ENCODE data around the gene ZGRF1.
"Not testable (repeated sequence)": the region's sequence is repeated elsewhere in the genome, so short reads cannot be mapped to it uniquely, and the experiment has no call there.

The ZGRF1 gene, protein sequence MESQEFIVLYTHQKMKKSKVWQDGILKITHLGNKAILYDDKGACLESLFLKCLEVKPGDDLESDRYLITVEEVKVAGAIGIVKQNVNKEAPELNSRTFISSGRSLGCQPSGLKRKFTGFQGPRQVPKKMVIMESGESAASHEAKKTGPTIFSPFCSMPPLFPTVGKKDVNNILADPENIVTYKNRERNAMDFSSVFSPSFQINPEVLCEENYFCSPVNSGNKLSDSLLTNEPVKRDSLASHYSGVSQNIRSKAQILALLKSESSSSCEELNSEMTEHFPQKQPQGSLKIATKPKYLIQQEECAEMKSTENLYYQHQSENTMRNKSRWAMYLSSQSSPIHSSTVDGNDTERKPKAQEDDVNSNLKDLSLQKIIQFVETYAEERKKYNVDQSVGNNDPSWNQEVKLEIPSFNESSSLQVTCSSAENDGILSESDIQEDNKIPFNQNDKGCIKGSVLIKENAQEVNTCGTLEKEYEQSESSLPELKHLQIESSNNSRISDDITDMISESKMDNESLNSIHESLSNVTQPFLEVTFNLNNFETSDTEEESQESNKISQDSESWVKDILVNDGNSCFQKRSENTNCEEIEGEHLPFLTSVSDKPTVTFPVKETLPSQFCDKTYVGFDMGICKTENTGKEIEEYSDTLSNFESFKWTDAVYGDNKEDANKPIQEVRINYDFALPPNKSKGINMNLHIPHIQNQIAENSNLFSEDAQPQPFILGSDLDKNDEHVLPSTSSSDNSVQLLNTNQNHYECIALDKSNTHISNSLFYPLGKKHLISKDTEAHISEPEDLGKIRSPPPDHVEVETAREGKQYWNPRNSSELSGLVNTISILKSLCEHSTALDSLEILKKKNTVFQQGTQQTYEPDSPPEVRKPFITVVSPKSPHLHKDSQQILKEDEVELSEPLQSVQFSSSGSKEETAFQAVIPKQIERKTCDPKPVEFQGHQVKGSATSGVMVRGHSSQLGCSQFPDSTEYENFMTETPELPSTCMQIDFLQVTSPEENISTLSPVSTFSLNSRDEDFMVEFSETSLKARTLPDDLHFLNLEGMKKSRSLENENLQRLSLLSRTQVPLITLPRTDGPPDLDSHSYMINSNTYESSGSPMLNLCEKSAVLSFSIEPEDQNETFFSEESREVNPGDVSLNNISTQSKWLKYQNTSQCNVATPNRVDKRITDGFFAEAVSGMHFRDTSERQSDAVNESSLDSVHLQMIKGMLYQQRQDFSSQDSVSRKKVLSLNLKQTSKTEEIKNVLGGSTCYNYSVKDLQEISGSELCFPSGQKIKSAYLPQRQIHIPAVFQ (N-terminal part only)

DNA sequence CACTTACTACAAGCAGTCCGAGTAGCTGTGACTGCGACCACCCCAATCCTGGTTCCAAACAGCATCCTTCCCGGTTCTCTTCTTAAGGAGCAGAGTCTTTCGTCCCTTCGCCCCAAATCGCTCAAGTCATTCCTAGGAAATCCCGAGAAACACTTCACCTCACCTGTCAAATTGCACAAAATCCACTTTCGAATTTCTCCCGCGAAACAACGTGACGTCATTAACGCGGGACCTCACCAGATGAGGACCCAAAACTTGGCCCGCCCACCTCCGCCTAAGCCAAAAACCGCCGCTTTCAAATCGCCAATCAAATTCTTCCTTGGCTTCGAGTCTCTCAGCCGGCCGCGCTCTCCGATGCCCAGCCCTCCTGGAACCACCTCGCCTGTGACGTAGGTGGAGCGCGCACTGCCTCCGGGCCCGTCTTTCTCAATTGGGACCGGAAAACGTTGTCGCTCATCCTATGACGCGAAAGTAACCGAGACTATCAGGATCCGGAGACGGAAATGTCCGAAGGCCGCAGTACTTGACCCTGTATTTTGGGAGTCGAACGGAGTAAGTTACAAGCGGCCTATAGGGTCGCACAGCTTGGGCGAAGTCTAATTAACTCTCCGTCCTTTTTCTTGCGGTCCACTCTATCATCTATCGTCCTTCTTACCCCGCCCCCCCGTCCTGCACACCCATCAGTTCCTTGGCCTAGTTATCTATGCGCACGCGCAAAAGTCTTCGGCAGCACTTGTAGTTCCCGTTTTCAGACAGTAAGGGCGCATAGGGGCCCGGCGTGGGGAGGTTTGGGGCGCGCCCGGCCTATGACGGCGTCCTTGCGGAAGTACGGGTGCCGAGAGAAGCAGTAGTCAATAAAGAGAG, at the start of gene ZGRF1, which contains the start of gene LARP7:
Gene ZGRF1 (minus strand): TSS at position 222 of the 864 bp plus-strand sequence. CDS start 3,733 bp downstream, outside the sequence.
Gene LARP7 (plus strand): TSS at position 456 of the 864 bp plus-strand sequence. CDS start 7,527 bp downstream, outside the sequence.
- in situ Hi-C loops (cut with HindIII; ENCODE audit: low sequenced_read_pairs) = no loop called here

DNA sequence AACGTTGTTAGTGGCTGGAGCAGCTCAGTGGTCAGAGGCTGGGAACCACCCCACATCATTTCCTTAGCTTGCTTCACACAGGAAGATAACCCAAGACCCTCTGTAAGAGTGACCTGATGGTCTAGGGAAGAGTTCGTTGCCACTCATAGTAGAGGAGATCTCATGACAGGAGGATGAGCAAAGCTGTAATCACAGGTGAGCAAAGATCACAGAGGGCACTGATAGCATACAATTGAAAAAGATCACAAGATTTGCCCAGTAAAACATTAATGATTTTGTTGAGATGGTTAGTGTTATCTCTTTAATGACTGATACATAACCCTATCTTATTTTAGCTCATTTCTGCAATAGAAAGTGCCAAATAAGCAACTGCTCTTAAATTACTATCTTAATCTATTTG, 44.3 kb upstream of the ZGRF1 start:
- in situ Hi-C loops (cut with HindIII; ENCODE audit: low sequenced_read_pairs) = no loop called here

DNA sequence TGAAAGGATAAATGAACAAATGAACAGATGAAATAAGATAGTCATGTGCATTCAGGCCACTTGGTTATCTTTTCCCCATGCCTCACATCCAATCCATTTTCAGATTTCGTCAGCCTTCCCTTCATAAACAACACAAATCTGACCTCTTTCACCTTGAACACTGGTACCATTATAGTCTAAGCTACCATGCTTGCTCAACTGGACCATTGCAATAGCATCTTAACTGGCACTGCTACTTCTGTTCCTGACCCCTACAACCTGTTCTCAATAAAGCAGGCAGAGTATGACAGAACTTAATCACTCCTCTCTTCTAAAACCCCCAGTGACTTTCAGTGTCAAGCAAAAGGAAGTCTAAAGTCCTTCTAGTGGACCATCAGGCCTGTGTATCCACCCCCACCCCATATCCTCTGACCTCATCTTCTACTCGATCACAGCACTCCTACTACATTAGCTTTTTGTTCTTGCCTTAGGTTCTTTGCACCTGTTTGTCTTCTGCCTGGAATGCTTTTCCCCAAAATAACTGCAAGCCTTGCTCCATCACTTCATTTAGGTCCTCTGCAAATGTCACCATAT, 40.9 kb upstream of the ZGRF1 start:
- in situ Hi-C loops (cut with HindIII; ENCODE audit: low sequenced_read_pairs) = no loop called here

DNA sequence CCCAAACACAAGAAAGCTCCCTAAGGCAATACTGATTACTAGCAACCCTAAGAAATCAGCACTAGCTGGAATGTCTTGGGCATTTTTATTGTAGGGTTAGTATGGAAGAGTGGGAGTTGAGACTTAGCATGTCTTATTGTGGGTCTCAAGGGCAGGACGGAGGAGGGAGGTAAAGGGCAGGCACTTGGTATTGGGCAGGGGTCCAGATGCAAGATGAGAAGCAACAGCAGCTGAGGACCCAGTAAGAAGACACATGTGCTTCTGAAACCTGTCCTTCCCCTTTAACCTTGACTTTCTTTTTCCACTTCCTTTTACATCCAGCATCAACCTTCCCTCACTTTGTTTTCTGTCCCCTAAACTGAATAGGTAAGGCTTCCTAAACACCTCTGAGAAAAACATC, 37.7 kb upstream of the ZGRF1 start:
- in situ Hi-C loops (cut with HindIII; ENCODE audit: low sequenced_read_pairs) = no loop called here

DNA sequence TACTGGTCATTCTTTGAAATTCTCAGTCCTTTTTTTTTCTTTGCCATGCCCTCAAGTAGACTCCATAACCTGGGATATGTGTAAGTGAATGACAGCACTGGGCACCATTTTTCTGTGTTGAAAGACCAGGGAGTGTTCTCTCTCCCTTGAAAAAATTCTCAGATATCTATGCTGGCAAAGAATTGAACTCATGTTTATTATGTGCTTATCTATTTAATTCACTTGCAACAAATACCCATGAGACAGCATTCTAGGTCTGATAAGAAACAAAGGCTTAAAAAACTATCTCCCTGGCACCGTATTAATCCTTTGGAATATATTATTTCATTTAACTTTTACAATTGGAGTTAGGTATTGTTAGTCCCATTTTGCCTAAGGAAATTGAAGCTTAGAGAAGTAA, 37.0 kb upstream of the ZGRF1 start:
- in situ Hi-C loops (cut with HindIII; ENCODE audit: low sequenced_read_pairs) = no loop called here

DNA sequence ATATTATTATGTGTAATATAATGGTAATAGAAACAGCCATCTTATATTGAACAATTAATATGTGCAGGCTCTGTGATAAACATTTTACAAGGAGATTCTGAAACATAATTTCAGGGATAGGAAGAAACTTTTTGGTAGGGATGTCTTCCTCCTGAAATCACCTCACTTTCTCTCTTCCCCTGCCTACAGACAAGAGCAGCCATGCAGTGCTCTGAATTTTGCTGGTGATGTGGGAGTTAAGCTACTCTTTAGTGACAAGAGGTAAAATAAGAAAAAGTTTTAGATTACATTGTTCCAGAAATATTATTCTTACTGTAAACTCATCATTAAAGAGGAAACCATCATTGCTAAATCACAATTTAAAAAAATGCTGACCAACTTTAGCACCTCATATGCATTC, 36.4 kb upstream of the ZGRF1 start:
- in situ Hi-C loops (cut with HindIII; ENCODE audit: low sequenced_read_pairs) = no loop called here

DNA sequence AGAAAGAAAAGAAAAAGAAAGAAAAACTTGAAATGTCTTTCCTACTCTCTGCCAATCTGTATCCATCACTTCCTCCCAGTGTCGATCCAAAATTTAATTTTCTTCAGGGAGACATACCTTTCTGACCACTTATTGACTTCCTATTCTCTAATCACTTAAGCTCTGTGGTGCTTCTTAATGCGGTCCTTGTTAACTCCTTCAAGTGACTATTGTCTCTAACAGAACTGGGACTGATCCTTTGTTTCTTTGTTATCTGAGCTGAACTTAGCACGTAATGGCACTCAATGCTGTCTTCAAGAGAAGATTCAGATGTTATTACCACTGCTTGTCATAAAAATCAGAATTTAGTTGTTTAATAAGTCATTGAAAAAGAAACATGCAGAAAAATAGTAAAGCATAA, 31.4 kb upstream of the ZGRF1 start:
- in situ Hi-C loops (cut with HindIII; ENCODE audit: low sequenced_read_pairs) = no loop called here

DNA sequence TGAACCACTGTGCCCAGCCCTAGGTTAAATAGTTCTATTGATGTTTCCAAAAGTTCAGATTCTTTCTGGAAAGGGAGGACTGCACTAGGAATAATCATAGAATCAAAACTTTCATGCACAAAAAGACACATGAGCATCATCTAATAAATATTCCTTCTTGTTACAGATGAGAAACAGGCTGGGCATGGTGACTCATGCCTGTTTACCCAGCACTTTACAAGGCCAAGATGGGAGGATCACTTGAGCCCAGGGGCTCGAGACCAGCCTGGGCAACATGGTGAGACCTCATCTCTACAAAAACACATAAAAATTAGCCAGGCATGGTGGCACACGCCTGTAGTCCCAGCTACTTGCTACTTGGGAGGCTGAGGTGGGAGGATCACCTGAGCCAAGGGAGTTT, 27.9 kb upstream of the ZGRF1 start:
- in situ Hi-C loops (cut with HindIII; ENCODE audit: low sequenced_read_pairs) = no loop called here

DNA sequence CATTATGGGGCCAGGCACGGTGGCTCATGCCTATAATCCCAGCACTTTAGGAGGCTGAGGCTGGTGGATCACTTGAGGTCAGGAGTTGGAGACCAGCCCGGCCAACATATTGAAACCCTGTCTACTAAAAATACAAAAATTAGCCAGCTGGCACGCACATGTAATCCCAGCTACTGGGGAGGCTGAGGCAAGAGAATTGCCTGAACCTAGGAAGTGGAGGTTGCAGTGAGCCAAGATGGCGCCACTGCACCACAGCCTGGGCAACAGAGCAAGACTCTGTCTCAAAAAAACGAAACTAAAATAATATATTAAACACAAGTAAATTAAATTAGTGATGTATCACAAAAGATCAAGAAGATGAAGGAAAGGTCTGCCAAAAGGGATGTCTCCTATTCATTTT, 19.4 kb upstream of the ZGRF1 start:
- in situ Hi-C loops (cut with HindIII; ENCODE audit: low sequenced_read_pairs) = not testable (repeated sequence)

DNA sequence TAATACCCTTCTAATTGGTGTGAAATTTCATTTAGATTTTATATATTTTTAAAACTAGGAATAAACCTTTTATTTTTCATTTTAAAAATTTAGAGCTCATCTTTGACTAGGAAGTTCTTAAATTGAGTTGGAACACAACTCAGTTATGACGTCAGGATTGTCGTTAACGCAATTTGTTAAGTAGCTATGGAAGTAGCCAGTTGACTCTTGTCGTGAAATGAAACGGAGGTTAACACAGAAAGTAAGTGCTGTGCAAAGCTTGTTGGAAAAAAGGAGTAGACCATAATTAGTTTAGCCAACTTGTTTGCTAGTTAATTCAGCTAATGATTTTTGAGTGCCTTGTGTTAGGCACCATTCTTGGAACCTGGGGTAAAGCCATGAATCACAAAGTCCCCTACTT, 18.6 kb upstream of the ZGRF1 start:
- in situ Hi-C loops (cut with HindIII; ENCODE audit: low sequenced_read_pairs) = no loop called here

DNA sequence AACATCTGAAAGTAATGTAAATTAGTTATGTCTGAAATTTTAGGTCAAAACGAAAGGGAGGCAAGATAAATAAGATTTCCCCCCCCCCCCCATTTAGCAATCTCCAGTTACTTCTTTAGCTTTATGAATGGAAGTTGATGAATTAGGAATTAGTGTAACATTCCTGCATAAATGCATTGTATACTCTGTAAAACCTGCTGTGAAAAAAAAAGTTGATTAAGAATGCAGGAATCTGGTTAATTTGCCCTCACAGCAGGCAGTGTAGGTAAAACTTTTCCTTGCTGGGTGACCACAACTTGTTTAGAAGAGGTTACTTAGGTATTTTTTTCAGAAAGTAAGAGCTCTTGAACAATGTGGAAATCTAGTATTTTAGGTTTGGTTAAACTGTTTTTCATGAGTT, 15.5 kb upstream of the ZGRF1 start:
- in situ Hi-C loops (cut with HindIII; ENCODE audit: low sequenced_read_pairs) = no loop called here

DNA sequence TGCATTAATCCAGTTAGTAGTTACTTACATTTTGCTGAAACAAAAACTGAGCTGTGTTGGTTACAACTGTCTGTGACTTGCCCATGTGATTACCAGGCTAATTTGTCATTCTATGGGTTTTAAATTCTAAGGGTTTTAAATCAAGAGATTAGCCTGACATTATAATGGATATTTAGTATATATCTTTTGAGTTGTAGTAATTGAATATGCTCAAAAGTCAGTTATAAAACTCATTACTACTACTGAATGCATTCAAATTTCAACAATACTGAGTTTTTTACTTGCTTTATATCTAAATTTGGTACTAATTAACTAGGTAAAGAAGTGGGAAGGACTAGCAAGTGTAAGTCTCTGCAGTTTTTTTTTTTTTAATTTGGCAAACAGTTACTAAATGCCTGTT, 14.9 kb upstream of the ZGRF1 start:
- in situ Hi-C loops (cut with HindIII; ENCODE audit: low sequenced_read_pairs) = no loop called here

DNA sequence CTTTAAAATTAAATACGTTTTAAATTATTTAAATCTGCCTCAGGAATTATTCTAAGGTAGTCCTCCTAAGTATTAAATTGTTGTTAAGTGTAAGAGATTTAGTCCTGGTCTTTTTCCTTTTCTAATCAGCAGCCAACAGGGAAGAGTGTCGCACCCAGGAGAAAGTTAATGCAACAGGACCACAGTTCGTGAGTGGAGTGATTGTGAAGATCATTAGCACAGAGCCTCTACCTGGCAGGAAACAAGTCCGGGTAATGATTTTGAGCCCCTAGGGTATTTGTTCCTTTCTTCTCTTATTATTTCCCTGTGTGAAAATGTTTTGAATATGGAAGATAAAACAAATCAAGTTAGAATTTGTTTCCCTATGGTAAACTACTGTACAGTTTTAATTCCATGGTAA, 13.6 kb upstream of the ZGRF1 start:
- in situ Hi-C loops (cut with HindIII; ENCODE audit: low sequenced_read_pairs) = no loop called here

DNA sequence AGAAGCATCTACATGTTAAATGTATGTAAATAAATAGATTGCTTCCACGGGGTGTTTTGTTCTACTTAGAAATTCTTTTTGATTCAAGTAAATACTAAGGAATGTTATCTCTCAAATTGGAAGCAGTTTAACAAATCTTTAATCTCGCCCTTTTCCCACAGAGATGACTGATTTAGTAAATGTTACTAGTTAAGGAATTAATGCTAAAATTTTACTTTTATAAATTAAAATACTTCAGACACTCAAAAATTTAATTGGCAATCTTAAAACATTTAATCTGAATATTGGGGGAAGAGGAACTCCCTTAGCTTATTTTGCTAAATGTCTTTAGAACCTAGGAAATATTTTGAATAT, 12.3 kb upstream of the ZGRF1 start:
- in situ Hi-C loops (cut with HindIII; ENCODE audit: low sequenced_read_pairs) = no loop called here

DNA sequence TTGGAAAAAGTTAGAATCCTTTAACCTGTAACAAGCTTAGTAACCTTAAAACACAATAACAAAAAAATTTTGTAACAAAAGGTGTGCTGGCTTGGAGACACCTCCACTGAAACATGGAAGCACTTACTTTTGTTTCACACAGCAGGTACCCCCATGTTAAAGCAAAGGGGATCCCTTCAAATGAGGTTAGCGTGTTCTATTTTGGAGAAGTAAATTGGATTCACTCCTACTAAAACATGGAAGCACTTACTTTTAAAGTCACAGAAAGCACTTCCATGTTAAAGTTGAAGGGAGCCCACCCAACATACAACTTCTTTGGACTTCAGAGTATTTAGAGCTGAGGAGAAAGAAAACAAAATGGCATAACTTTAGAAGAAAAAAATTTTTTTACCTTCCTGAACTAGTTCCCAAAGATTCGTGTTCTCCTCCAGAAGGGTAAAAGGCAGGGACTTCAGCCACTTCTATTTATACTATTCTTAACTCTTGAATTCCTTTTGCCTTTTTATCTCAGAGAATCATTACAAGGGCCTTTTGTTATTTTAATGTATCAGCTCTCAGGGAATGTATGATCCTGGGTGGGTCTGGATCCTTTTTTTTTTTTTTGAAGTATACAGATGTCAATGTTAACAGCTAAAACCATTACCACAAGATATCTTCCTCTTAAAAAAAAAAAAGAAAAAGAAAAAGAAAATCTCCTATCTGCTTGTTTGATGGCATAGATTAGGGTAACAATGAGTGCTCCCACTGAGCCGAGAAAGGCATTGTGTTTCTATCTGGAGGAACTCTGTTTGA, 11.8 kb upstream of the ZGRF1 start:
- in situ Hi-C loops (cut with HindIII; ENCODE audit: low sequenced_read_pairs) = no loop called here

DNA sequence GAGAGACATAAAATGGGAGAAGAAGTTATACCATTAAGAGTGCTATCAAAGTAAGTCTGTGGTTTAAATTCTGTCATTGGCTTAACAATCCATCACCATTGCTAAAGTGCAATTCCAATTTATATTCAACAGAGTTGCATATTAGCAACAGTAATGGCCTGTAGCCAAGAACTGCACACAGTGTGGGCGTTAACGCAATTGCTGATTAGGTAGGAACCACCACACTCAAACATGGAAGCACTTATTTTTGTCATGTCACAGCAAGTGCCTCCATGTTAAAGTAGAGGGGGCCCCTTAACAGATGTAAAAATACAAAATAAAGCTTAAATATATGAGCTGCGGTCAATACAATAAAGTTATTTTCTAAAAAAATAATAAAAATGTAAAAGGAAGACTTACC, 11.1 kb upstream of the ZGRF1 start:
- in situ Hi-C loops (cut with HindIII; ENCODE audit: low sequenced_read_pairs) = no loop called here

DNA sequence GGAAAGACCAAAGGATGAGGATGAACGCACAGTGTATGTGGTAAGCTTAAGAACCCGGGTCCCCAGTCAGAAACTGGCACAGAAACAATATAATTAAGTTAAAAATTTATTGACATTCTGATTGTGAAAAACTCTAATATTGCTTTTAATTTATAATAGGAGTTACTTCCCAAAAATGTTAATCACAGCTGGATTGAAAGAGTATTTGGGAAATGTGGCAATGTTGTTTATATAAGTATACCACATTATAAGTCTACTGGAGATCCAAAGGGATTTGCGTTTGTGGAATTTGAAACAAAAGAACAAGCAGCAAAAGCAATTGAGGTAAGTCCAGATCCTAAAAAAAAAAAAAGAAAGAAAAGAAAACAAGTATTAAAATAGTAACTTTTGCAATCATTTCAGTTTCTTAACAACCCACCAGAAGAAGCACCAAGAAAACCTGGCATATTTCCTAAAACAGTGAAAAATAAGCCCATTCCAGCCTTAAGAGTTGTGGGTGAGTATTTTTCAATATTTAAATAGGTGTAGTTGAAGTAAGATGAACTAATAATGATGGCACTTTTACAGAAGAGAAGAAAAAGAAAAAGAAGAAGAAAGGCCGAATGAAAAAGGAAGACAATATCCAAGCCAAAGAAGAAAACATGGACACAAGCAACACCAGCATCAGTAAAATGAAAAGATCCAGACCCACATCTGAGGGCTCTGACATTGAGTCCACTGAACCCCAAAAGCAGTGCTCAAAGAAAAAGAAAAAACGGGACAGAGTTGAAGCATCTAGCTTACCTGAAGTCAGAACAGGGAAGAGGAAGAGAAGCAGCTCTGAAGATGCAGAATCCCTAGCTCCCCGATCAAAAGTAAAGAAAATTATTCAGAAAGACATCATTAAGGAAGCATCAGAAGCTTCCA, 10.2 kb upstream of the ZGRF1 start:
- in situ Hi-C loops (cut with HindIII; ENCODE audit: low sequenced_read_pairs) = no loop called here

All from DLD1 (cell line).